Neural cell (in vitro differentiated cells): ENCODE data around the gene ABCC8. TPM values are rescaled to one million over a fixed set of nuclear protein-coding genes. Genes with fewer than 3 reads are reported as not detected.

Experiments
- H2AFZ ChIP-seq: fragments of 200-600, 300-800 bp; sonication (generic), shearing (Covaris generic); 2 replicates; pipeline ENCODE4 v1.6.0; 2014; ENCODE audit warnings: low read depth, mild to moderate bottlenecking, antibody characterized with exemption, low read length, moderate library complexity
- H3F3A ChIP-seq: fragments of 200-600 bp; shearing (Covaris generic); 2 replicates; pipeline ENCODE4 v1.6.1; 2016; ENCODE audit warnings: mild to moderate bottlenecking, moderate library complexity, mixed read lengths, antibody characterized with exemption, low read length; ENCODE audit not compliant: insufficient read depth, poor library complexity, severe bottlenecking
- H3K27ac ChIP-seq: fragments of 200-600, 300-800 bp; sonication (generic), shearing (Covaris generic); 2 replicates; pipeline ENCODE4 v1.5.1; 2014; ENCODE audit warnings: mild to moderate bottlenecking, low read length, moderate library complexity
- H3K27me3 ChIP-seq: fragments of 300-800, 200-600 bp; sonication (generic), shearing (Covaris generic); 2 replicates; pipeline ENCODE4 v1.6.0; 2014; ENCODE audit warnings: mild to moderate bottlenecking, low read depth, low read length, moderate library complexity; ENCODE audit not compliant: insufficient read depth
- H3K36me3 ChIP-seq: fragments of 300-800, 200-600 bp; sonication (generic), shearing (Covaris generic); 2 replicates; pipeline ENCODE4 v1.5.1; 2014; ENCODE audit warnings: mild to moderate bottlenecking, antibody characterized with exemption, low read length, moderate library complexity; ENCODE audit not compliant: insufficient read depth
- H3K4me2 ChIP-seq: fragments of 300-800, 200-600 bp; sonication (generic), shearing (Covaris generic); 2 replicates; pipeline ENCODE4 v1.6.0; 2014; ENCODE audit warnings: mild to moderate bottlenecking, low read length
- H3K4me3 ChIP-seq: fragments of 300-800, 200-600 bp; sonication (generic), shearing (Covaris generic); 2 replicates; pipeline ENCODE4 v1.5.1; 2014; ENCODE audit warnings: mild to moderate bottlenecking, low read length, moderate library complexity
- H3K79me2 ChIP-seq: fragments of 200-600 bp; shearing (Covaris generic); replicated peaks from 2 replicates; pipeline ENCODE4 v1.6.0; 2014; ENCODE audit warnings: mild to moderate bottlenecking, low read length, moderate library complexity; ENCODE audit not compliant: insufficient read depth
- H3K9ac ChIP-seq: fragments of 300-800, 200-600 bp; sonication (generic), shearing (Covaris generic); 2 replicates; pipeline ENCODE4 v1.6.1; 2016; ENCODE audit warnings: mild to moderate bottlenecking, low read length, mixed read lengths
- H3K9me2 ChIP-seq: fragments of 200-600 bp; shearing (Covaris generic); 2 replicates; pipeline ENCODE4 v1.6.1; 2016; ENCODE audit warnings: mild to moderate bottlenecking, low read length, mixed read lengths; ENCODE audit not compliant: insufficient read depth
- H3K9me3 ChIP-seq: fragments of 200-600, 300-800 bp; sonication (generic), shearing (Covaris generic); 2 replicates; pipeline ENCODE4 v1.6.1; 2016; ENCODE audit warnings: mild to moderate bottlenecking, mixed run types, low read length, moderate library complexity, mixed read lengths
- H4K20me1 ChIP-seq: fragments of 200-600 bp; shearing (Covaris generic); 2 replicates; pipeline ENCODE4 v1.6.1; 2016; ENCODE audit warnings: mild to moderate bottlenecking, mixed run types; ENCODE audit not compliant: insufficient read depth
- EP300 ChIP-seq: fragments of 450-650 bp; conservative IDR thresholded peaks from 2 replicates; pipeline ENCODE4 v1.6.1; 2014; ENCODE audit warnings: antibody characterized with exemption, mild to moderate bottlenecking, moderate library complexity; ENCODE audit not compliant: poor library complexity, severe bottlenecking
- EZH2 ChIP-seq: fragments of 200-600, 300-800 bp; shearing (Covaris generic), sonication (generic); IDR thresholded peaks from 2 replicates; pipeline ENCODE4 v1.6.1; 2014; ENCODE audit warnings: antibody characterized with exemption, low read length, borderline replicate concordance, mild to moderate bottlenecking; ENCODE audit not compliant: insufficient read depth, poor library complexity, severe bottlenecking
- MXI1 ChIP-seq: fragments of 450-650 bp; conservative IDR thresholded peaks from 2 replicates; pipeline ENCODE4 v1.6.1; 2014; ENCODE audit warnings: antibody characterized with exemption, mild to moderate bottlenecking; ENCODE audit not compliant: poor library complexity, severe bottlenecking
- POLR2AphosphoS5 ChIP-seq: IDR thresholded peaks from 2 replicates; pipeline ENCODE4 v1.6.1; 2012
- RAD21 ChIP-seq: fragments of 450-650 bp; conservative IDR thresholded peaks from 2 replicates; pipeline ENCODE4 v1.6.1; 2014; ENCODE audit warnings: antibody characterized with exemption, mild to moderate bottlenecking, moderate library complexity
- SMC3 ChIP-seq: fragments of 450-650 bp; conservative IDR thresholded peaks from 2 replicates; pipeline ENCODE4 v1.6.1; 2014; ENCODE audit warnings: antibody characterized with exemption, mild to moderate bottlenecking, moderate library complexity; ENCODE audit not compliant: poor library complexity
- TAF1 ChIP-seq: IDR thresholded peaks from 2 replicates; pipeline ENCODE4 v1.6.1; 2012; ENCODE audit warnings: low read depth
- polyA plus RNA-seq: library from polyadenylated mRNA; depleted of rRNA; stranded (reverse); fragments of >200 nt; gene quantifications from 2 replicates; pipeline ENCODE4 v1.2.3, GENCODE V29; 2014
- TF ChIP-seq, protein P1 (sequence below): IDR thresholded peaks from 2 replicates; pipeline ENCODE4 v1.6.1; 2012; ENCODE audit warnings: borderline replicate concordance
- TF ChIP-seq, protein P2 (sequence below): fragments of 450-650 bp; IDR thresholded peaks from 2 replicates; pipeline ENCODE4 v1.5.1; 2014; ENCODE audit warnings: antibody characterized with exemption, mild to moderate bottlenecking, moderate library complexity; ENCODE audit not compliant: poor library complexity, severe bottlenecking

The ABCC8 gene
- polyA plus RNA-seq, 1 donor from 2014 or later, result 13.2 TPM

DNA sequence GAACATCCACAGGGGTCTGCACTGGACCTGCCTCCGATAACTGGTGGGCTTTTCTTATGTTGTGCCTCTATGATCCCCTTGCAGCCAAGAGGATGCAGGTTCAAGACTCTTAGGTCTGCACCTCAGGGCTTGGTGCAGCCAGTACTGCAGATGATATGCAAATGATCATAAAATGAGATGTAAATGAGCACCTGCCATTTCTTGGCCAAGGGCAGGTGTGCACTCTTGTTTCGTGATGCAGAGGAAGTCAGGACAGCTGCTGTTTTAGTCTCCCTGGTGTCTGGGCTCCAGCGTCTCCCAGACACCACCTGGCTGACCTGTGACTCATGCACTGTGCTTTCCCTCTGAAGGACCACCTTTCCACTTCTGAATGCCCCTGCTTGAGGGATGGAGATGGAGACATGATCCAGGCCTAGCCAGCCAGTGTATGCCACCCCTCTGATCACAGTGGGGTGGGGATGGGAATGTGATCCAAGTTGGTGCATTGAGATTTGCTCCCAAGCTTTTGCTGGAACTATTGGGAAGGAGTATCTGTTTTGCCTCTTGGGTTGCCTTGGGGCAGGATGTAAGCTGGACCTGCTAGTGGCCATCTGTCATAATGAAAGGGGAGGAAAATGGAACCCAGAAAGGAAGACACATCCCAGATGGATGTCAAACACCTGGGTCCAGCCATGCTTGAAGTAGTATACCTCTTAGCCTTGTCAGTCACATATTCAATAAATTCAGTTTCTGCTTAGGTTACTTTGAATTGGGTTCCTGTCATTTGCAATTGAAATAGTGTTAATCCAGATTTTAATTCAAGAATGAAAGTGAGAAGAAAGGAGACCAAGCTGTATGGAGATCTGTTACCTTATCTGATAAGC lies 84.9 kb downstream of the ABCC8 start:
- TF ChIP-seq TAF1 (no peak), POLR2AphosphoS5 (no peak), SMC3 (no peak), EZH2 (no peak), MXI1 (no peak), RAD21 (no peak), EP300 (no peak)
- TF ChIP-seq, protein P1, sequence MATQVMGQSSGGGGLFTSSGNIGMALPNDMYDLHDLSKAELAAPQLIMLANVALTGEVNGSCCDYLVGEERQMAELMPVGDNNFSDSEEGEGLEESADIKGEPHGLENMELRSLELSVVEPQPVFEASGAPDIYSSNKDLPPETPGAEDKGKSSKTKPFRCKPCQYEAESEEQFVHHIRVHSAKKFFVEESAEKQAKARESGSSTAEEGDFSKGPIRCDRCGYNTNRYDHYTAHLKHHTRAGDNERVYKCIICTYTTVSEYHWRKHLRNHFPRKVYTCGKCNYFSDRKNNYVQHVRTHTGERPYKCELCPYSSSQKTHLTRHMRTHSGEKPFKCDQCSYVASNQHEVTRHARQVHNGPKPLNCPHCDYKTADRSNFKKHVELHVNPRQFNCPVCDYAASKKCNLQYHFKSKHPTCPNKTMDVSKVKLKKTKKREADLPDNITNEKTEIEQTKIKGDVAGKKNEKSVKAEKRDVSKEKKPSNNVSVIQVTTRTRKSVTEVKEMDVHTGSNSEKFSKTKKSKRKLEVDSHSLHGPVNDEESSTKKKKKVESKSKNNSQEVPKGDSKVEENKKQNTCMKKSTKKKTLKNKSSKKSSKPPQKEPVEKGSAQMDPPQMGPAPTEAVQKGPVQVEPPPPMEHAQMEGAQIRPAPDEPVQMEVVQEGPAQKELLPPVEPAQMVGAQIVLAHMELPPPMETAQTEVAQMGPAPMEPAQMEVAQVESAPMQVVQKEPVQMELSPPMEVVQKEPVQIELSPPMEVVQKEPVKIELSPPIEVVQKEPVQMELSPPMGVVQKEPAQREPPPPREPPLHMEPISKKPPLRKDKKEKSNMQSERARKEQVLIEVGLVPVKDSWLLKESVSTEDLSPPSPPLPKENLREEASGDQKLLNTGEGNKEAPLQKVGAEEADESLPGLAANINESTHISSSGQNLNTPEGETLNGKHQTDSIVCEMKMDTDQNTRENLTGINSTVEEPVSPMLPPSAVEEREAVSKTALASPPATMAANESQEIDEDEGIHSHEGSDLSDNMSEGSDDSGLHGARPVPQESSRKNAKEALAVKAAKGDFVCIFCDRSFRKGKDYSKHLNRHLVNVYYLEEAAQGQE, result no peak
- TF ChIP-seq, protein P2, sequence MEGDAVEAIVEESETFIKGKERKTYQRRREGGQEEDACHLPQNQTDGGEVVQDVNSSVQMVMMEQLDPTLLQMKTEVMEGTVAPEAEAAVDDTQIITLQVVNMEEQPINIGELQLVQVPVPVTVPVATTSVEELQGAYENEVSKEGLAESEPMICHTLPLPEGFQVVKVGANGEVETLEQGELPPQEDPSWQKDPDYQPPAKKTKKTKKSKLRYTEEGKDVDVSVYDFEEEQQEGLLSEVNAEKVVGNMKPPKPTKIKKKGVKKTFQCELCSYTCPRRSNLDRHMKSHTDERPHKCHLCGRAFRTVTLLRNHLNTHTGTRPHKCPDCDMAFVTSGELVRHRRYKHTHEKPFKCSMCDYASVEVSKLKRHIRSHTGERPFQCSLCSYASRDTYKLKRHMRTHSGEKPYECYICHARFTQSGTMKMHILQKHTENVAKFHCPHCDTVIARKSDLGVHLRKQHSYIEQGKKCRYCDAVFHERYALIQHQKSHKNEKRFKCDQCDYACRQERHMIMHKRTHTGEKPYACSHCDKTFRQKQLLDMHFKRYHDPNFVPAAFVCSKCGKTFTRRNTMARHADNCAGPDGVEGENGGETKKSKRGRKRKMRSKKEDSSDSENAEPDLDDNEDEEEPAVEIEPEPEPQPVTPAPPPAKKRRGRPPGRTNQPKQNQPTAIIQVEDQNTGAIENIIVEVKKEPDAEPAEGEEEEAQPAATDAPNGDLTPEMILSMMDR, result no peak

DNA sequence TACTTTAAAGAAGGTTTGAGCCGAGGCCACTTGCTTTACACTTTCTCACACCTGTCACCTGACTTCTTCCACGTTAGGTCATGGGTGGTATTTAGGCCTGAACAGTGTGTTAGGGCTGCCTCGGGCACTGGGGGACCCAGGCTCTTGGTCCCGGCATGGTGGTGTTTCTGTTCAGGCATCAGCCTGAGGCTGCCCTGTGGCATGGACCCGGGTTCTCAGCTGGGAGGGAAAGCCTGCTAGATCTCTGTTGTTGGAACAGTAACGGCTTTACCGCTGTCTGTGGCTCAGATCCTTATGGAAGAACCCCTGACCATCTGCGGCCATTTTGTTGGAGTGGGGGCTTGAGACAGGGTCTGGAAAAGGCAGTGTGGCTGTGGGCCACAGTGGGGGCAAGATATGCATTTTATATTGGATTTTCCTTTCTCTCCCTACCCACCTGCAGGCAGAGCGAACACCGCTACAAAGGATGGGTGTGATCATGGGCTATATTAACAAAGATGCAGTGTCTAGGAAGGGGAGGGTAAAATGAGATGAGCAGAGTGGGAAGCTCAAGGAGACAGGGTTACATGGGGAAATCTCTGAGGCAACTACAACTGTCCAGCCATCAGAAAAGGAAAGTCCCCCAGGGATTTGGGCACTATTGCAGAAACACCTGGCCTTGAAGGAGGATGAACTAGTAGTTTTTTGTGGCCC lies 86.5 kb downstream of the ABCC8 start:
- H3K4me3 ChIP-seq, result peak overlapping the region; percentile 72
- H2AFZ ChIP-seq, result no peak overlapping the region
- no peaks in the 10 kb centered on the region for H3K27me3 ChIP-seq

More for the DNA sequence above, 84.9 kb downstream of the ABCC8 start:
- Histone ChIP-seq H3K9me3 (no peaks in the 10 kb centered on the region), H3K27me3 (no peaks in the 10 kb centered on the region), H3K79me2 (no peaks in the 10 kb centered on the region), H4K20me1 (no peaks in the 10 kb centered on the region), H3K4me3 (no peak overlapping the region), H3K9me2 (no peaks in the 10 kb centered on the region), H3K27ac (no peak overlapping the region), H3K36me3 (no peaks in the 10 kb centered on the region), H2AFZ (no peak overlapping the region), H3F3A (no peaks in the 10 kb centered on the region), H3K9ac (no peak overlapping the region), H3K4me2 (no peak overlapping the region)

More for the DNA sequence above, 86.5 kb downstream of the ABCC8 start:
- H3K4me2 ChIP-seq, result peak overlapping the region; percentile 59
- no peaks in the 10 kb centered on the region for H4K20me1 ChIP-seq
- H3F3A ChIP-seq, result no peaks in the 10 kb centered on the region
- H3K9ac ChIP-seq, result peak overlapping the region; percentile 69
- H3K9me2 ChIP-seq, result no peaks in the 10 kb centered on the region
- no peak overlapping the region for H3K27ac ChIP-seq
- H3K36me3 ChIP-seq, result no peaks in the 10 kb centered on the region
- TF ChIP-seq RAD21 (no peak), EZH2 (no peak), POLR2AphosphoS5 (no peak), EP300 (no peak), TAF1 (no peak), MXI1 (no peak), SMC3 (no peak)
- TF ChIP-seq, protein P2, result no peak
- TF ChIP-seq, protein P1, result no peak
- H3K79me2 ChIP-seq, result no peaks in the 10 kb centered on the region
- no peaks in the 10 kb centered on the region for H3K9me3 ChIP-seq
